CD14-positive monocyte (primary cell): Measurements from ENCODE around the gene HDC. TPM values are rescaled to one million over a fixed set of nuclear protein-coding genes. Genes with fewer than 3 reads are reported as not detected.

ENCODE experiments used
- DNase-seq, 3 donors: peaks; one replicate each; pipeline ENCODE4 v3.0.0-alpha.2; 2011 to 2022
- H2AFZ ChIP-seq: 2 replicates; pipeline ENCODE4 v1.6.0; 2012; ENCODE audit warnings: mild to moderate bottlenecking, low read depth, low read length, inconsistent platforms; ENCODE audit not compliant: insufficient read depth, poor library complexity, severe bottlenecking
- H3K27ac ChIP-seq, 2 donors: 1 replicate in 1 of 2; 2 replicates in 1 of 2; pipeline ENCODE4 v1.5.1; 2012 to 2013; ENCODE audit warnings: low read length in 2 of 2, control low read depth in 1 of 2, inconsistent platforms in 1 of 2, low read depth in 1 of 2, mild to moderate bottlenecking in 1 of 2
- H3K27me3 ChIP-seq, 2 donors: one replicate each; pipeline versions ENCODE4 v1.6.0 to v1.6.1; 2011 to 2013; ENCODE audit warnings: low read length in 2 of 2; ENCODE audit not compliant: control insufficient read depth in 2 of 2, insufficient read depth in 2 of 2
- H3K36me3 ChIP-seq, 2 donors: replicated peaks in 1 of 2; 1 replicate in 1 of 2; 2 replicates in 1 of 2; pipeline versions ENCODE4 v1.5.1 to v1.6.1; 2012 to 2013; ENCODE audit warnings: low read length in 2 of 2, control low read depth in 1 of 2, inconsistent platforms in 1 of 2, mild to moderate bottlenecking in 1 of 2; ENCODE audit not compliant: insufficient read depth in 2 of 2, control insufficient read depth in 1 of 2
- H3K4me1 ChIP-seq, 2 donors: 1 replicate in 1 of 2; 2 replicates in 1 of 2; pipeline versions ENCODE4 v1.5.1 to v1.6.1; 2012 to 2013; ENCODE audit warnings: low read length in 2 of 2, control low read depth in 1 of 2, inconsistent platforms in 1 of 2, mild to moderate bottlenecking in 1 of 2, moderate library complexity in 1 of 2; ENCODE audit not compliant: insufficient read depth in 2 of 2, control insufficient read depth in 1 of 2
- H3K4me2 ChIP-seq: replicated peaks from 2 replicates; pipeline ENCODE3; 2012; ENCODE audit warnings: low read length, moderate library complexity, mild to moderate bottlenecking; ENCODE audit not compliant: poor library complexity, severe bottlenecking; ENCODE audit errors: extremely low read depth
- H3K4me3 ChIP-seq, 3 experiments: fragments of 200-600 bp in 1 of 3; sonication (generic) in 1 of 3; replicated peaks in 1 of 3; 1 replicate in 2 of 3; 2 replicates in 1 of 3; pipeline ENCODE4 v1.5.1; 2011 to 2013; ENCODE audit warnings: low read length in 3 of 3, mild to moderate bottlenecking in 3 of 3, control low read depth in 2 of 3, low read depth in 2 of 3, inconsistent platforms in 1 of 3, moderate library complexity in 1 of 3
- H3K79me2 ChIP-seq: 2 replicates; pipeline ENCODE4 v1.6.0; 2012; ENCODE audit warnings: mild to moderate bottlenecking, control low read depth, inconsistent platforms, low read length, moderate library complexity; ENCODE audit not compliant: insufficient read depth
- H3K9ac ChIP-seq: 2 replicates; pipeline ENCODE4 v1.6.0; 2017; ENCODE audit warnings: low read length, mild to moderate bottlenecking; ENCODE audit not compliant: insufficient read depth, poor library complexity, severe bottlenecking
- H3K9me3 ChIP-seq, 2 donors: replicated peaks in 1 of 2; 1 replicate in 1 of 2; 2 replicates in 1 of 2; pipeline versions ENCODE4 v1.5.1 to v1.6.1; 2012 to 2013; ENCODE audit warnings: low read length in 2 of 2, control low read depth in 1 of 2; ENCODE audit not compliant: control insufficient read depth in 1 of 2, insufficient read depth in 1 of 2
- H4K20me1 ChIP-seq: 2 replicates; pipeline ENCODE4 v1.6.0; 2012; ENCODE audit warnings: mild to moderate bottlenecking, low read length, control low read depth, moderate library complexity; ENCODE audit not compliant: insufficient read depth
- H3K27ac Mint-ChIP-seq, 7 donors: one replicate each; pipeline ENCODE4 v1.8.0; 2020; ENCODE audit warnings: mild to moderate bottlenecking in 7 of 7, mixed read lengths in 7 of 7, moderate library complexity in 6 of 7, inconsistent platforms in 2 of 7
- H3K27me3 Mint-ChIP-seq, 3 donors: one replicate each; pipeline ENCODE4 v1.8.0; 2021 to 2022; ENCODE audit warnings: low read depth in 3 of 3, mild to moderate bottlenecking in 3 of 3, mixed read lengths in 3 of 3, moderate library complexity in 3 of 3, inconsistent platforms in 1 of 3
- H3K36me3 Mint-ChIP-seq, 2 donors: one replicate each; pipeline ENCODE4 v1.8.0; 2020; ENCODE audit warnings: mixed read lengths in 2 of 2, inconsistent platforms in 1 of 2, mild to moderate bottlenecking in 1 of 2
- H3K4me1 Mint-ChIP-seq: one replicate; pipeline ENCODE4 v1.8.0; 2020; ENCODE audit warnings: mild to moderate bottlenecking, mixed read lengths
- H3K4me3 Mint-ChIP-seq, 2 donors: one replicate each; pipeline ENCODE4 v1.8.0; 2020; ENCODE audit warnings: mild to moderate bottlenecking in 2 of 2, mixed read lengths in 2 of 2, moderate library complexity in 1 of 2
- H3K9me3 Mint-ChIP-seq, 7 donors: one replicate each; pipeline ENCODE4 v1.8.0; 2020 to 2022; ENCODE audit warnings: mixed read lengths in 7 of 7, mild to moderate bottlenecking in 6 of 7, moderate library complexity in 6 of 7, inconsistent platforms in 2 of 7
- WGBS: methylation state at CpG from one replicate; pipeline ENCODE4 v1.1.5; 2013; ENCODE audit warnings: missing lambda C conversion rate; ENCODE audit not compliant: insufficient coverage; 5-methylcytosine and 5-hydroxymethylcytosine counted together
- intact Hi-C, 2 donors: fragments of 100-400 bp; cut with micrococcal nuclease; formaldehyde crosslinking; loops; one replicate each; pipeline versions ENCODE4 v1.15.0 to v1.15.1; 2023
- polyA plus RNA-seq, 3 donors: library from polyadenylated mRNA; depleted of rRNA in 1 of 3; unstranded in 2 of 3; stranded (reverse) in 1 of 3; fragments of 300-500 nt in 2 of 3; fragments of >200 nt in 1 of 3; fragmentation: Illumina TruSeq in 2 of 3; gene quantifications; 1 replicate in 2 of 3; 2 replicates in 1 of 3; pipeline ENCODE4 v1.2.3, GENCODE V29; 2012 to 2021
- TF ChIP-seq, protein P1 (sequence below): fragments of 200-600 bp; IDR thresholded peaks from one replicate; pipeline ENCODE4 v1.8.0; 2022; ENCODE audit warnings: antibody characterized with exemption, mild to moderate bottlenecking

HDC gene
- polyA plus RNA-seq, 3 donors, result 0.11 TPM; not detected in 2

DNA sequence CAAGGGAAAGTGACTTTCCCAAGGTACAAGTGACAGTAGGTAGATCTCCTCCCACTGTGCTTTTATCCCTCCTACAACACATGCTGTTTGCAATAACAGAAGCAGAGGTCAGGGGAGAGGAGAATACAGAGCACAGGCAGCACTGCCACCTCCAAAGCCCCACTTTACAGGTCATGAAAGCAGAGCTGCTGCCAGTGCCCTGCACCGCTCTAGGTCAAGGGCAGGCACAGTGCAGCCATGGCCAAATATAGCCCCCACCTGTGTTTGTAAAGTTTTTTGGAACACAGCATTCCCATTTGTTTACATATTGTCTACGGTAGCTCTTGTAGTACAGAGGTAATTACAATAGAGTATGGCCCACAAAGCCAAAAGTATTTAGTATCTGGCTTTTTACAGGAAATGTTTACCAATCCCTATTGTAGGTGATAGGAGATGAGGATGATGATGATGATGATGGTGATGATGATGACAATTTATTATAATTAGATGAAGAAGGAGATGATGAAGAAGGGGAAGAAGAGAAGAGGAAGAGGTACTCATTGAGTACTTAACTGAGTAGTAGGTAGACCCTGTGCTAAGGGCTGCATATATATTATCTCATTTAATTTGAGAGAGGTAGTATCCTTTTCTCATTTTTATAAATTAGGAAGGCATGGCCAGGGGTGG, 20.4 kb downstream of the HDC start:
- Mint-ChIP-seq H3K27ac (peak overlapping the region in 1 of 7 donors; percentile 8), H3K27me3 (peaks cover 0 to 1% (median 0%) of the 10 kb centered on the region in 3 donors), H3K4me1 (peaks cover 26% of the 10 kb centered on the region), H3K9me3 (no peaks in the 10 kb centered on the region), H3K4me3 (no peak overlapping the region), H3K36me3 (no peaks in the 10 kb centered on the region)
- H3K9ac ChIP-seq, result no peak overlapping the region
- H3K27ac ChIP-seq, result no peak overlapping the region
- H3K4me3 ChIP-seq, result no peak overlapping the region
- no peaks in the 10 kb centered on the region for H4K20me1 ChIP-seq
- intact Hi-C loops, result no loop called here
- H3K4me1 ChIP-seq, result peaks cover 18 to 25% of the 10 kb centered on the region in 2 donors
- H3K36me3 ChIP-seq, result no peaks in the 10 kb centered on the region
- no peak overlapping the region for H2AFZ ChIP-seq
- no peak overlapping the region for H3K4me2 ChIP-seq
- H3K9me3 ChIP-seq, result no peaks in the 10 kb centered on the region
- DNase-seq, result no peak
- no peaks in the 10 kb centered on the region for H3K27me3 ChIP-seq
- TF ChIP-seq, protein P1, sequence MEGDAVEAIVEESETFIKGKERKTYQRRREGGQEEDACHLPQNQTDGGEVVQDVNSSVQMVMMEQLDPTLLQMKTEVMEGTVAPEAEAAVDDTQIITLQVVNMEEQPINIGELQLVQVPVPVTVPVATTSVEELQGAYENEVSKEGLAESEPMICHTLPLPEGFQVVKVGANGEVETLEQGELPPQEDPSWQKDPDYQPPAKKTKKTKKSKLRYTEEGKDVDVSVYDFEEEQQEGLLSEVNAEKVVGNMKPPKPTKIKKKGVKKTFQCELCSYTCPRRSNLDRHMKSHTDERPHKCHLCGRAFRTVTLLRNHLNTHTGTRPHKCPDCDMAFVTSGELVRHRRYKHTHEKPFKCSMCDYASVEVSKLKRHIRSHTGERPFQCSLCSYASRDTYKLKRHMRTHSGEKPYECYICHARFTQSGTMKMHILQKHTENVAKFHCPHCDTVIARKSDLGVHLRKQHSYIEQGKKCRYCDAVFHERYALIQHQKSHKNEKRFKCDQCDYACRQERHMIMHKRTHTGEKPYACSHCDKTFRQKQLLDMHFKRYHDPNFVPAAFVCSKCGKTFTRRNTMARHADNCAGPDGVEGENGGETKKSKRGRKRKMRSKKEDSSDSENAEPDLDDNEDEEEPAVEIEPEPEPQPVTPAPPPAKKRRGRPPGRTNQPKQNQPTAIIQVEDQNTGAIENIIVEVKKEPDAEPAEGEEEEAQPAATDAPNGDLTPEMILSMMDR, result no peak
- WGBS, result 100% methylated on average over 1 of the region's 2 CpGs
- no peaks in the 10 kb centered on the region for H3K79me2 ChIP-seq

GRCh38 chr15:50244153-50244552, 21.4 kb downstream of the HDC start:
- Histone ChIP-seq H3K27me3 (no peaks in the 10 kb centered on the region), H2AFZ (no peak overlapping the region), H4K20me1 (no peaks in the 10 kb centered on the region), H3K27ac (no peak overlapping the region), H3K4me2 (no peak overlapping the region), H3K9me3 (no peaks in the 10 kb centered on the region), H3K4me3 (no peak overlapping the region), H3K4me1 (peaks cover 18 to 21% of the 10 kb centered on the region in 2 donors), H3K36me3 (no peaks in the 10 kb centered on the region), H3K79me2 (no peaks in the 10 kb centered on the region), H3K9ac (no peak overlapping the region)
- WGBS, result 100% methylated on average over 1 of the region's 1 CpG
- H3K9me3 Mint-ChIP-seq, result no peaks in the 10 kb centered on the region
- TF ChIP-seq, protein P1, result no peak
- H3K36me3 Mint-ChIP-seq, result no peaks in the 10 kb centered on the region
- no peak for DNase-seq
- H3K27ac Mint-ChIP-seq, result peak overlapping the region in 1 of 7 donors; percentile 5
- H3K27me3 Mint-ChIP-seq, result no peaks in the 10 kb centered on the region
- intact Hi-C loops, result no loop called here
- no peak overlapping the region for H3K4me3 Mint-ChIP-seq
- H3K4me1 Mint-ChIP-seq, result peaks cover 22% of the 10 kb centered on the region
